Ecto neural progenitor cell (in vitro differentiated cells): ENCODE results near the gene VCAN.
"Not testable (repeated sequence)": the region's sequence is repeated elsewhere in the genome, so short reads cannot be mapped to it uniquely, and the experiment has no call there.

ENCODE experiments used
- DNase-seq: peaks from one replicate; pipeline ENCODE4 v3.0.0-alpha.2; 2018; ENCODE audit warnings: low spot score

VCAN gene

GRCh38 chr5:83471405-83472212 is at the start of gene VCAN:
TSS of gene VCAN (plus strand) at chr5:83471744. CDS start at chr5:83483519, 11,775 bp downstream.
- DNase-seq, result peak; percentile 80

- DNase-seq, result no peak
These were observed 49.3 kb upstream of the VCAN start for GRCh38 chr5:83422284-83422683.

GRCh38 chr5:83426855-83427254 is 44.7 kb upstream of the VCAN start:
- DNase-seq, result no peak

- DNase-seq, result no peak
These were observed 43.4 kb upstream of the VCAN start for GRCh38 chr5:83428126-83428525.

- no peak for DNase-seq
These were observed 42.7 kb upstream of the VCAN start for GRCh38 chr5:83428890-83429289.

GRCh38 chr5:83430130-83431010 is 41.2 kb upstream of the VCAN start:
- peak; percentile 71 for DNase-seq

GRCh38 chr5:83433891-83434290 is 37.7 kb upstream of the VCAN start:
- no peak for DNase-seq

GRCh38 chr5:83434946-83435345 is 36.6 kb upstream of the VCAN start:
- DNase-seq, result no peak

GRCh38 chr5:83436276-83436675 is 35.3 kb upstream of the VCAN start:
- no peak for DNase-seq

- not testable (repeated sequence) for DNase-seq
These were observed 33.8 kb upstream of the VCAN start for GRCh38 chr5:83437697-83438096.

GRCh38 chr5:83440826-83441225 is 30.7 kb upstream of the VCAN start:
- no peak for DNase-seq

- DNase-seq, result no peak
These were observed 29.8 kb upstream of the VCAN start for GRCh38 chr5:83441747-83442146.

GRCh38 chr5:83443534-83443933 is 28.0 kb upstream of the VCAN start:
- no peak for DNase-seq

- DNase-seq, result no peak
These were observed 27.1 kb upstream of the VCAN start for GRCh38 chr5:83444445-83444844.

- DNase-seq, result no peak
These were observed 25.1 kb upstream of the VCAN start for GRCh38 chr5:83446253-83446947.

GRCh38 chr5:83447533-83447932 is 24.0 kb upstream of the VCAN start:
- DNase-seq, result no peak

GRCh38 chr5:83450183-83450966 is 21.2 kb upstream of the VCAN start:
- no peak for DNase-seq

- no peak for DNase-seq
These were observed 20.6 kb upstream of the VCAN start for GRCh38 chr5:83450967-83451248.

GRCh38 chr5:83451955-83452354 is 19.6 kb upstream of the VCAN start:
- no peak for DNase-seq

GRCh38 chr5:83453937-83454336 is 17.6 kb upstream of the VCAN start:
- DNase-seq, result no peak

GRCh38 chr5:83464261-83464660 is 7.3 kb upstream of the VCAN start:
- DNase-seq, result no peak
